Measurements from ENCODE around the gene PLEKHA7.

Gene PLEKHA7

GRCh38 chr11:16804104-16804947 lies 209.9 kb downstream of the PLEKHA7 start:
- DNase-seq, result no peak

- DNase-seq, result no peak
Measured at GRCh38 chr11:16801288-16801980, 212.8 kb downstream of the PLEKHA7 start.

GRCh38 chr11:16800382-16800781 lies 213.8 kb downstream of the PLEKHA7 start:
- no peak for DNase-seq

GRCh38 chr11:16799890-16800289 lies 214.3 kb downstream of the PLEKHA7 start:
- DNase-seq, result no peak

GRCh38 chr11:16799221-16799620 lies 215.0 kb downstream of the PLEKHA7 start:
- no peak for DNase-seq

- DNase-seq, result no peak
Measured at GRCh38 chr11:16797776-16798175, 216.4 kb downstream of the PLEKHA7 start.

GRCh38 chr11:16796311-16796710 lies 217.9 kb downstream of the PLEKHA7 start:
- no peak for DNase-seq

GRCh38 chr11:16795146-16795545 lies 219.1 kb downstream of the PLEKHA7 start:
- DNase-seq, result no peak

- DNase-seq, result no peak
Measured at GRCh38 chr11:16794047-16794818, 220.0 kb downstream of the PLEKHA7 start.

GRCh38 chr11:16793511-16793910 lies 220.7 kb downstream of the PLEKHA7 start:
- no peak for DNase-seq

- DNase-seq, result no peak
Measured at GRCh38 chr11:16793009-16793408, 221.2 kb downstream of the PLEKHA7 start.

GRCh38 chr11:16792426-16792825 lies 221.8 kb downstream of the PLEKHA7 start:
- no peak for DNase-seq

GRCh38 chr11:16791191-16791961 lies 222.8 kb downstream of the PLEKHA7 start:
- DNase-seq, result no peak

- DNase-seq, result no peak
Measured at GRCh38 chr11:16790486-16791190, 223.6 kb downstream of the PLEKHA7 start.

GRCh38 chr11:16789560-16790485 lies 224.4 kb downstream of the PLEKHA7 start:
- no peak for DNase-seq

GRCh38 chr11:16789063-16789420 lies 225.2 kb downstream of the PLEKHA7 start:
- no peak for DNase-seq

- DNase-seq, result peak; percentile 2 to 31
Measured at GRCh38 chr11:16788141-16789062, 225.8 kb downstream of the PLEKHA7 start.

- no peak for DNase-seq
Measured at GRCh38 chr11:16787035-16787742, 227.0 kb downstream of the PLEKHA7 start.

GRCh38 chr11:16786131-16786530 lies 228.1 kb downstream of the PLEKHA7 start:
- DNase-seq, result no peak

Data from SHP77 (cell line).